ENCODE measurements around the gene RBM6.

The RBM6 gene

GRCh38 chr3:49910409-49911123 lies 29.4 kb upstream of the RBM6 start:
- peaks cover 8% of the 10 kb centered on the region for H3K4me1 ChIP-seq (ENCODE audit: insufficient read depth, low read length, severe bottlenecking)
- no peaks in the 10 kb centered on the region for H3K79me2 ChIP-seq (ENCODE audit: insufficient read depth, low read length)
- TF ChIP-seq EZH2 (IDR thresholded peaks at IDR 0.05; ENCODE audit: borderline replicate concordance, low read length) (no peak), CTCF (IDR thresholded peaks at IDR 0.05; ENCODE audit: low read length) (no peak)
- no peaks in the 10 kb centered on the region for H3K9me2 ChIP-seq (ENCODE audit: low read depth, low read length)
- no peak overlapping the region for H2AFZ ChIP-seq (ENCODE audit: low read length)
- no peak overlapping the region for H3K4me2 ChIP-seq (ENCODE audit: low read length)
- peaks cover 27% of the 10 kb centered on the region; the same call in 1 of the 2 replicates for H3K36me3 ChIP-seq (ENCODE audit: insufficient read depth, low read length)
- H3K27ac ChIP-seq (ENCODE audit: low read depth, low read length, poor library complexity, severe bottlenecking): no peak overlapping the region
- no peaks in the 10 kb centered on the region for H3F3A ChIP-seq (ENCODE audit: insufficient read depth, low read length)
- H3K27me3 ChIP-seq (ENCODE audit: insufficient read depth, low read length): no peaks in the 10 kb centered on the region
- no peaks in the 10 kb centered on the region for H4K20me1 ChIP-seq (ENCODE audit: insufficient read depth, low read length)
- no peak overlapping the region for H3K9ac ChIP-seq (ENCODE audit: low read length)
- H3K4me3 ChIP-seq (ENCODE audit: low read depth, low read length, poor library complexity, severe bottlenecking): no peak overlapping the region
- no peaks in the 10 kb centered on the region for H3K9me3 ChIP-seq (ENCODE audit: low read length)

- Histone ChIP-seq H3K9me3 (ENCODE audit: low read length) (no peaks in the 10 kb centered on the region), H2AFZ (ENCODE audit: low read length) (no peak overlapping the region), H3K9ac (ENCODE audit: low read length) (no peak overlapping the region), H3F3A (ENCODE audit: insufficient read depth, low read length) (no peaks in the 10 kb centered on the region), H3K36me3 (ENCODE audit: insufficient read depth, low read length) (peaks cover 27% of the 10 kb centered on the region; the same call in 1 of the 2 replicates), H3K4me2 (ENCODE audit: low read length) (no peak overlapping the region), H3K27ac (ENCODE audit: low read depth, low read length, poor library complexity, severe bottlenecking) (no peak overlapping the region), H3K27me3 (ENCODE audit: insufficient read depth, low read length) (no peaks in the 10 kb centered on the region), H3K79me2 (ENCODE audit: insufficient read depth, low read length) (no peaks in the 10 kb centered on the region), H3K9me2 (ENCODE audit: low read depth, low read length) (no peaks in the 10 kb centered on the region), H3K4me1 (ENCODE audit: insufficient read depth, low read length, severe bottlenecking) (peaks cover 3% of the 10 kb centered on the region), H3K4me3 (ENCODE audit: low read depth, low read length, poor library complexity, severe bottlenecking) (no peak overlapping the region), H4K20me1 (ENCODE audit: insufficient read depth, low read length) (no peaks in the 10 kb centered on the region)
- no peak for TF ChIP-seq CTCF (IDR thresholded peaks at IDR 0.05; ENCODE audit: low read length)
- no peak for TF ChIP-seq EZH2 (IDR thresholded peaks at IDR 0.05; ENCODE audit: borderline replicate concordance, low read length)
Observed at GRCh38 chr3:49911124-49911420, 28.9 kb upstream of the RBM6 start.

- H3K79me2 ChIP-seq (ENCODE audit: insufficient read depth, low read length): no peaks in the 10 kb centered on the region
- no peaks in the 10 kb centered on the region for H4K20me1 ChIP-seq (ENCODE audit: insufficient read depth, low read length)
- H3K9me2 ChIP-seq (ENCODE audit: low read depth, low read length): no peaks in the 10 kb centered on the region
- peaks cover 27% of the 10 kb centered on the region; the same call in 1 of the 2 replicates for H3K36me3 ChIP-seq (ENCODE audit: insufficient read depth, low read length)
- H3K4me2 ChIP-seq (ENCODE audit: low read length): no peak overlapping the region
- H2AFZ ChIP-seq (ENCODE audit: low read length): no peak overlapping the region
- H3K9me3 ChIP-seq (ENCODE audit: low read length): no peaks in the 10 kb centered on the region
- H3K4me1 ChIP-seq (ENCODE audit: insufficient read depth, low read length, severe bottlenecking): no peaks in the 10 kb centered on the region
- no peak overlapping the region for H3K4me3 ChIP-seq (ENCODE audit: low read depth, low read length, poor library complexity, severe bottlenecking)
- H3K9ac ChIP-seq (ENCODE audit: low read length): no peak overlapping the region
- TF ChIP-seq EZH2 (IDR thresholded peaks at IDR 0.05; ENCODE audit: borderline replicate concordance, low read length) (no peak), CTCF (IDR thresholded peaks at IDR 0.05; ENCODE audit: low read length) (no peak)
- no peaks in the 10 kb centered on the region for H3K27me3 ChIP-seq (ENCODE audit: insufficient read depth, low read length)
- H3K27ac ChIP-seq (ENCODE audit: low read depth, low read length, poor library complexity, severe bottlenecking): no peak overlapping the region
- no peaks in the 10 kb centered on the region for H3F3A ChIP-seq (ENCODE audit: insufficient read depth, low read length)
Observed at GRCh38 chr3:49911611-49912010, 28.3 kb upstream of the RBM6 start.

All from OCI-LY1 (cell line).